ENCODE data around the gene CLDN10.

Gene CLDN10

GRCh38 chr13:95605448-95606125, 53.1 kb downstream of the CLDN10 start:
- TF ChIP-seq POU6F1 (CRISPR knock-in tag; IDR thresholded peaks at IDR 0.05; ENCODE audit: borderline replicate concordance, low read depth): no peak
- TF ChIP-seq CREB5 (CRISPR knock-in tag; IDR thresholded peaks at IDR 0.05; ENCODE audit: low read depth): no peak
- no peak for TF ChIP-seq CSDC2 (CRISPR knock-in tag; IDR thresholded peaks at IDR 0.05)
- TF ChIP-seq ZNF565 (CRISPR knock-in tag; conservative IDR thresholded peaks at IDR 0.05; ENCODE audit: low read depth): no peak
- TF ChIP-seq ARNTL (CRISPR knock-in tag; IDR thresholded peaks at IDR 0.05; ENCODE audit: borderline replicate concordance, low read depth): no peak
- no peak for TF ChIP-seq ZNF8 (CRISPR knock-in tag; IDR thresholded peaks at IDR 0.05)
- no peak for TF ChIP-seq PATZ1 (CRISPR knock-in tag; IDR thresholded peaks at IDR 0.05; ENCODE audit: borderline replicate concordance)
- no peak for TF ChIP-seq ZNF70 (CRISPR knock-in tag; IDR thresholded peaks at IDR 0.05)
- no peak for TF ChIP-seq RARB (CRISPR knock-in tag; IDR thresholded peaks at IDR 0.05)
- TF ChIP-seq SNAI2 (CRISPR knock-in tag; IDR thresholded peaks at IDR 0.05): no peak
- no peak for TF ChIP-seq ZFP30 (CRISPR knock-in tag; IDR thresholded peaks at IDR 0.05)
- TF ChIP-seq CSRNP3 (CRISPR knock-in tag; IDR thresholded peaks at IDR 0.05): no peak
- TF ChIP-seq ISL1 (CRISPR knock-in tag; IDR thresholded peaks at IDR 0.05): no peak
- TF ChIP-seq ZFP3 (CRISPR knock-in tag; IDR thresholded peaks at IDR 0.05): no peak
- no peak for TF ChIP-seq BACH2 (CRISPR knock-in tag; IDR thresholded peaks at IDR 0.05; ENCODE audit: borderline replicate concordance)
- no peak for TF ChIP-seq PPARA (CRISPR knock-in tag; IDR thresholded peaks at IDR 0.05; ENCODE audit: borderline replicate concordance)
- TF ChIP-seq GLIS3 (CRISPR knock-in tag; IDR thresholded peaks at IDR 0.05): no peak
- TF ChIP-seq TCF4 (CRISPR knock-in tag; IDR thresholded peaks at IDR 0.05; ENCODE audit: borderline replicate concordance): no peak
- no peak for TF ChIP-seq TSHZ2 (CRISPR knock-in tag; IDR thresholded peaks at IDR 0.05)
- ATAC-seq: no peak

- TF ChIP-seq PPARA (CRISPR knock-in tag; IDR thresholded peaks at IDR 0.05; ENCODE audit: borderline replicate concordance) (no peak), TOX (CRISPR knock-in tag; IDR thresholded peaks at IDR 0.05; ENCODE audit: borderline replicate concordance) (no peak)
- ATAC-seq: peak; percentile 49; the same call in 2 of the 3 replicates
Measured at GRCh38 chr13:95607366-95607765, 54.8 kb downstream of the CLDN10 start.

- no peak for ATAC-seq
- TF ChIP-seq BACH2 (CRISPR knock-in tag; IDR thresholded peaks at IDR 0.05; ENCODE audit: borderline replicate concordance): no peak
- TF ChIP-seq ZNF8 (CRISPR knock-in tag; IDR thresholded peaks at IDR 0.05): no peak
- no peak for TF ChIP-seq PPARA (CRISPR knock-in tag; IDR thresholded peaks at IDR 0.05; ENCODE audit: borderline replicate concordance)
- TF ChIP-seq TOX (CRISPR knock-in tag; IDR thresholded peaks at IDR 0.05; ENCODE audit: borderline replicate concordance): no peak
- no peak for TF ChIP-seq OSR1 (CRISPR knock-in tag; IDR thresholded peaks at IDR 0.05)
- no peak for TF ChIP-seq ZNF565 (CRISPR knock-in tag; conservative IDR thresholded peaks at IDR 0.05; ENCODE audit: low read depth)
- TF ChIP-seq ESRRG (CRISPR knock-in tag; IDR thresholded peaks at IDR 0.05): no peak
- TF ChIP-seq CREB5 (CRISPR knock-in tag; IDR thresholded peaks at IDR 0.05; ENCODE audit: low read depth): no peak
- TF ChIP-seq ZNF70 (CRISPR knock-in tag; IDR thresholded peaks at IDR 0.05): no peak
- TF ChIP-seq POU6F1 (CRISPR knock-in tag; IDR thresholded peaks at IDR 0.05; ENCODE audit: borderline replicate concordance, low read depth): no peak
- no peak for TF ChIP-seq ZFP3 (CRISPR knock-in tag; IDR thresholded peaks at IDR 0.05)
Measured at GRCh38 chr13:95608640-95609323, 56.3 kb downstream of the CLDN10 start.

Measured in SK-N-SH treated with all-trans-retinoic acid at 6 μM for 48 hours (cell line).